22Rv1 (cell line): ENCODE results near the gene BAIAP3.

Experiments
- ZFX ChIP-seq: fragments of 450-650 bp; IDR thresholded peaks from 2 replicates; pipeline ENCODE4 v1.6.1; 2017; ENCODE audit warnings: antibody characterized with exemption, borderline replicate concordance
- TF ChIP-seq, protein P1 (sequence below): fragments of 450-650 bp; IDR thresholded peaks from 2 replicates; pipeline ENCODE4 v1.5.1; 2017; ENCODE audit warnings: mild to moderate bottlenecking

DNA sequence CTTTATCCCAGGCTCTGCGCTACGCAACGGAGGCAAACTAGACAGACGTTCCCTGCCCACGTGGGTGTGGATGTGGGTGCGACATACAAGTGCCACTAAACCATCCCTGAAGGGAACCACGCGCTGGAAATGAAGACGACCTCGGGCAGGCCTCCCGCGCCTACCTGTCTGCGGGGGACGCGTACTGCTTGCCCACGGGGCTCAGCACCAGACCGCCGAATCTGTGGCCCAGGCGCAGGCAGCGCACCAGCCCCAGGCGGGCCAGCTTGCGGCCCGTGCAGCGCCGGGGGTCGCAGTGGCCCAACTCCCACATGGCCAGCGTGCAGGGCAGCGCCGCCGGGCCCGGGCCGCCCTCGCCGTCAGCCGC, 17.8 kb downstream of the BAIAP3 start:
- TF ChIP-seq, protein P1, sequence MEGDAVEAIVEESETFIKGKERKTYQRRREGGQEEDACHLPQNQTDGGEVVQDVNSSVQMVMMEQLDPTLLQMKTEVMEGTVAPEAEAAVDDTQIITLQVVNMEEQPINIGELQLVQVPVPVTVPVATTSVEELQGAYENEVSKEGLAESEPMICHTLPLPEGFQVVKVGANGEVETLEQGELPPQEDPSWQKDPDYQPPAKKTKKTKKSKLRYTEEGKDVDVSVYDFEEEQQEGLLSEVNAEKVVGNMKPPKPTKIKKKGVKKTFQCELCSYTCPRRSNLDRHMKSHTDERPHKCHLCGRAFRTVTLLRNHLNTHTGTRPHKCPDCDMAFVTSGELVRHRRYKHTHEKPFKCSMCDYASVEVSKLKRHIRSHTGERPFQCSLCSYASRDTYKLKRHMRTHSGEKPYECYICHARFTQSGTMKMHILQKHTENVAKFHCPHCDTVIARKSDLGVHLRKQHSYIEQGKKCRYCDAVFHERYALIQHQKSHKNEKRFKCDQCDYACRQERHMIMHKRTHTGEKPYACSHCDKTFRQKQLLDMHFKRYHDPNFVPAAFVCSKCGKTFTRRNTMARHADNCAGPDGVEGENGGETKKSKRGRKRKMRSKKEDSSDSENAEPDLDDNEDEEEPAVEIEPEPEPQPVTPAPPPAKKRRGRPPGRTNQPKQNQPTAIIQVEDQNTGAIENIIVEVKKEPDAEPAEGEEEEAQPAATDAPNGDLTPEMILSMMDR, result no peak
- no peak for TF ChIP-seq ZFX
